Upper lobe of left lung (tissue), 6 donors: ENCODE data around the gene PGLYRP4. TPM values are rescaled to one million over a fixed set of nuclear protein-coding genes. Genes with fewer than 3 reads are reported as not detected.
A peak's percentile ranks its signal among the peaks of the same experiment; 100 is the strongest.

ENCODE experiments used
- ATAC-seq, 2 donors: fragments of 200-7000 bp; cut with Tn5 transposase; one replicate each; pipeline ENCODE4 v1.9.1; 2022; ENCODE audit warnings: mild to moderate bottlenecking in 2 of 2, moderate library complexity in 2 of 2; ENCODE audit not compliant: low FRiP score in 2 of 2
- DNase-seq, 2 donors: peaks; one replicate each; pipeline ENCODE4 v3.0.0-alpha.2; 2019 to 2020
- H3K27ac ChIP-seq, 4 donors: fragments of 200-600 bp; sonication (generic); one replicate each; pipeline ENCODE4 v1.5.1; 2016 to 2019
- H3K27me3 ChIP-seq, 4 donors: fragments of 200-600 bp; sonication (generic); one replicate each; pipeline ENCODE4 v1.5.1; 2017 to 2019
- H3K36me3 ChIP-seq, 4 donors: fragments of 200-600 bp; sonication (generic); one replicate each; pipeline ENCODE4 v1.5.1; 2016 to 2019
- H3K4me1 ChIP-seq, 4 donors: fragments of 200-600 bp; sonication (generic); one replicate each; pipeline ENCODE4 v1.5.1; 2018 to 2019
- H3K4me3 ChIP-seq, 4 donors: fragments of 200-600 bp; sonication (generic); one replicate each; pipeline ENCODE4 v1.5.1; 2017 to 2019; ENCODE audit warnings: mild to moderate bottlenecking in 2 of 4, moderate library complexity in 1 of 4
- H3K9me3 ChIP-seq, 4 donors: fragments of 200-600 bp; sonication (generic); one replicate each; pipeline ENCODE4 v1.5.1; 2018 to 2019
- EP300 ChIP-seq, 4 donors: sonication (generic); formaldehyde crosslinking; IDR thresholded peaks; one replicate each; pipeline ENCODE4 v1.5.1; 2017; ENCODE audit warnings: antibody characterized with exemption in 4 of 4, control low read depth in 2 of 4
- POLR2A ChIP-seq, 4 donors: fragments of 450-650 bp; IDR thresholded peaks; one replicate each; pipeline ENCODE4 v1.5.1; 2016 to 2017; ENCODE audit warnings: antibody characterized with exemption in 4 of 4, mild to moderate bottlenecking in 2 of 4
- POLR2AphosphoS5 ChIP-seq, 2 donors: sonication (generic); formaldehyde crosslinking; IDR thresholded peaks; one replicate each; pipeline ENCODE4 v1.5.1; 2017; ENCODE audit warnings: antibody characterized with exemption in 2 of 2
- WGBS, 2 donors: methylation state at CpG; one replicate each; pipeline ENCODE4 v1.1.5; 2017 to 2018; 5-methylcytosine and 5-hydroxymethylcytosine counted together
- total RNA-seq, 6 donors: library from RNA; depleted of rRNA in 4 of 6; stranded (reverse); fragments of >200 nt in 4 of 6; gene quantifications; one replicate each; pipeline versions ENCODE4 v1.1.0 to v1.2.1, GENCODE V29; 2016 to 2021
- TF ChIP-seq, protein P1 (sequence below), 6 experiments: fragments of 450-650 bp in 4 of 6; fragments of 200-600 bp in 2 of 6; sonication (generic) in 2 of 6; IDR thresholded peaks; one replicate each; pipeline ENCODE4 v1.5.1; 2016 to 2019; ENCODE audit warnings: antibody characterized with exemption in 6 of 6
- donor health status: DM: no; HTN: no; CAD: no; lungs with moderate emphysema.
- donor health status: DM: no; HTN: yes; CAD: no; lungs with severe emphysema.

Gene PGLYRP4
- total RNA-seq, 6 donors from 2014 or later = not detected

- no peaks in the 10 kb centered on the region for H3K36me3 ChIP-seq
Observed at GRCh38 chr1:153343811-153344717, 4.6 kb downstream of the PGLYRP4 start.

GRCh38 chr1:153343040-153343681 lies 5.5 kb downstream of the PGLYRP4 start:
- Histone ChIP-seq H3K27ac (no peak overlapping the region), H3K27me3 (no peaks in the 10 kb centered on the region), H3K4me1 (peaks cover 4 to 25% (median 19%) of the 10 kb centered on the region in 4 donors), H3K9me3 (no peaks in the 10 kb centered on the region), H3K4me3 (no peak overlapping the region), H3K36me3 (no peaks in the 10 kb centered on the region)
- DNase-seq = no peak
- no peak for ATAC-seq
- 40 to 49% methylated on average over 5 of the region's 5 CpGs for WGBS, 2 donors
- TF ChIP-seq POLR2A (IDR thresholded peaks at IDR 0.05) (no peak), EP300 (IDR thresholded peaks at IDR 0.05) (no peak), POLR2AphosphoS5 (IDR thresholded peaks at IDR 0.05) (no peak)
- TF ChIP-seq, protein P1, sequence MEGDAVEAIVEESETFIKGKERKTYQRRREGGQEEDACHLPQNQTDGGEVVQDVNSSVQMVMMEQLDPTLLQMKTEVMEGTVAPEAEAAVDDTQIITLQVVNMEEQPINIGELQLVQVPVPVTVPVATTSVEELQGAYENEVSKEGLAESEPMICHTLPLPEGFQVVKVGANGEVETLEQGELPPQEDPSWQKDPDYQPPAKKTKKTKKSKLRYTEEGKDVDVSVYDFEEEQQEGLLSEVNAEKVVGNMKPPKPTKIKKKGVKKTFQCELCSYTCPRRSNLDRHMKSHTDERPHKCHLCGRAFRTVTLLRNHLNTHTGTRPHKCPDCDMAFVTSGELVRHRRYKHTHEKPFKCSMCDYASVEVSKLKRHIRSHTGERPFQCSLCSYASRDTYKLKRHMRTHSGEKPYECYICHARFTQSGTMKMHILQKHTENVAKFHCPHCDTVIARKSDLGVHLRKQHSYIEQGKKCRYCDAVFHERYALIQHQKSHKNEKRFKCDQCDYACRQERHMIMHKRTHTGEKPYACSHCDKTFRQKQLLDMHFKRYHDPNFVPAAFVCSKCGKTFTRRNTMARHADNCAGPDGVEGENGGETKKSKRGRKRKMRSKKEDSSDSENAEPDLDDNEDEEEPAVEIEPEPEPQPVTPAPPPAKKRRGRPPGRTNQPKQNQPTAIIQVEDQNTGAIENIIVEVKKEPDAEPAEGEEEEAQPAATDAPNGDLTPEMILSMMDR (IDR thresholded peaks at IDR 0.05) = no peak

More at GRCh38 chr1:153343811-153344717, 4.6 kb downstream of the PGLYRP4 start:
- no peak overlapping the region for H3K27ac ChIP-seq
- peaks cover 4 to 25% (median 19%) of the 10 kb centered on the region in 4 donors for H3K4me1 ChIP-seq
- TF ChIP-seq EP300 (IDR thresholded peaks at IDR 0.05) (no peak), POLR2A (IDR thresholded peaks at IDR 0.05) (no peak), POLR2AphosphoS5 (IDR thresholded peaks at IDR 0.05) (no peak)
- TF ChIP-seq, protein P1 (IDR thresholded peaks at IDR 0.05) = no peak
- no peak for ATAC-seq
- WGBS, 2 donors = 34 to 43% methylated on average over 9 of the region's 9 CpGs
- no peaks in the 10 kb centered on the region for H3K27me3 ChIP-seq
- H3K4me3 ChIP-seq = no peak overlapping the region
- H3K9me3 ChIP-seq = no peaks in the 10 kb centered on the region
- no peak for DNase-seq

DNA sequence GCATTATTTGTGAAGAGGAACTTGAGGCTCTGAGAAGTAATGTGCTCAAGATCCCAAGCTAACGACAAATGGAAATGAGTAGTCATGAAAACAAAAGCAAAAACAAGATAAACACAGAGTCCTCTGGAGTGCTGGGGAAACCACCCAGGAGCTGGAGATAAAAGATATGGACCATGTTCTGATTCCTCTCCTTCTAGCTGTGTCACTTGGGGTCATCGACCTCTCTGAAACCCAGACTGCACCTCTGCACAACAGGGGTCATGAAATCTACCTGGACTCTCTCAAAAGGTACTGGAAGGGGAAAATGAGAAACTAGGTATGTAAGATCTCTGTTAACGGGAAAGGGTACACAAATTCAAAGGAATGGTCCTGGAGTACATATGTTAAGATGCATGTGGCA lies 6.5 kb downstream of the PGLYRP4 start:
- no peak for TF ChIP-seq POLR2A (IDR thresholded peaks at IDR 0.05)
- Histone ChIP-seq H3K9me3 (no peaks in the 10 kb centered on the region), H3K4me1 (peaks cover 4 to 25% (median 19%) of the 10 kb centered on the region in 4 donors), H3K27me3 (no peaks in the 10 kb centered on the region), H3K4me3 (no peak overlapping the region), H3K27ac (no peak overlapping the region), H3K36me3 (no peaks in the 10 kb centered on the region)
- DNase-seq = no peak
- 73 to 74% methylated on average over 3 of the region's 3 CpGs for WGBS, 2 donors
- no peak for ATAC-seq

DNA sequence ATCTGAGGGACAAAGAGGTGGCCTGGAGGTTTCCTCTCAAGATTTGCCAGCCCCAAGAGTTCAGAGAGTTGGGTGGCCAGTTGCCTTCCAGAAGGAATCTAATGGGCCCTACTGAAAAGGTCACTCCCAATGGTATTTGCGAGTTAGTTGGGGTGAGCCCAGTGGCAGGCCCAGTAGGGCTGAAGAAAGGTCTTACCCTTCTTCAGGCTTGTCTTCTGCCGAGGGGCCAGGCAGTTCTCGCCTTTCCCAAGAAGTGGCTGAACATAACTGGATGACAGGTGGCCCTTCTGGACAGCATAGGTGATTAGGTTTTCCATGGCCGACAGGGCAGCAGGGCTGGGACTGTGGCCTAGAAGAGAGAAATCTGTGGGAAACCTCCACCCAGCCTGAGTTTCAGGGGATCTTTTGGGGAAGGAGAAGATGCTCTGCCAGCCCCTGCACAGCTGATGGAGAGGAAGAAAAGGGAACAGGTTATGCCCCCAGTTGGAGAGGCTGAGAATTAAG lies 7.2 kb downstream of the PGLYRP4 start:
- Histone ChIP-seq H3K4me3 (no peak overlapping the region), H3K9me3 (no peaks in the 10 kb centered on the region), H3K4me1 (peaks cover 4 to 23% (median 19%) of the 10 kb centered on the region in 4 donors), H3K27ac (no peak overlapping the region), H3K36me3 (no peaks in the 10 kb centered on the region), H3K27me3 (no peaks in the 10 kb centered on the region)
- WGBS, 2 donors = 83 to 96% methylated on average over 4 of the region's 4 CpGs
- no peak for TF ChIP-seq POLR2A (IDR thresholded peaks at IDR 0.05)
- TF ChIP-seq, protein P1 (IDR thresholded peaks at IDR 0.05) = no peak
- no peak for TF ChIP-seq POLR2AphosphoS5 (IDR thresholded peaks at IDR 0.05)
- ATAC-seq = no peak
- DNase-seq = no peak

GRCh38 chr1:153340356-153340755 lies 8.3 kb downstream of the PGLYRP4 start:
- no peak for TF ChIP-seq EP300 (IDR thresholded peaks at IDR 0.05)
- no peaks in the 10 kb centered on the region for H3K9me3 ChIP-seq
- peaks cover 4 to 18% (median 15%) of the 10 kb centered on the region in 4 donors for H3K4me1 ChIP-seq
- ATAC-seq (no peak), DNase-seq (peak in 1 of 2 donors; percentile 15)
- WGBS, 2 donors = 87 to 89% methylated on average over 10 of the region's 10 CpGs
- no peaks in the 10 kb centered on the region for H3K27me3 ChIP-seq
- no peak overlapping the region for H3K4me3 ChIP-seq
- H3K36me3 ChIP-seq = no peaks in the 10 kb centered on the region
- no peak overlapping the region for H3K27ac ChIP-seq
